ENCODE data around the gene MARS1. TPM values are rescaled to one million over a fixed set of nuclear protein-coding genes. Genes with fewer than 3 reads are reported as not detected.
A peak's percentile ranks its signal among the peaks of the same experiment; 100 is the strongest.
"Not testable (repeated sequence)": the region's sequence is repeated elsewhere in the genome, so short reads cannot be mapped to it uniquely, and the experiment has no call there.

Gene MARS1
- total RNA-seq: 131 and 146 TPM in 2 replicates
- 283 TPM for polyA plus RNA-seq (2012)

DNA sequence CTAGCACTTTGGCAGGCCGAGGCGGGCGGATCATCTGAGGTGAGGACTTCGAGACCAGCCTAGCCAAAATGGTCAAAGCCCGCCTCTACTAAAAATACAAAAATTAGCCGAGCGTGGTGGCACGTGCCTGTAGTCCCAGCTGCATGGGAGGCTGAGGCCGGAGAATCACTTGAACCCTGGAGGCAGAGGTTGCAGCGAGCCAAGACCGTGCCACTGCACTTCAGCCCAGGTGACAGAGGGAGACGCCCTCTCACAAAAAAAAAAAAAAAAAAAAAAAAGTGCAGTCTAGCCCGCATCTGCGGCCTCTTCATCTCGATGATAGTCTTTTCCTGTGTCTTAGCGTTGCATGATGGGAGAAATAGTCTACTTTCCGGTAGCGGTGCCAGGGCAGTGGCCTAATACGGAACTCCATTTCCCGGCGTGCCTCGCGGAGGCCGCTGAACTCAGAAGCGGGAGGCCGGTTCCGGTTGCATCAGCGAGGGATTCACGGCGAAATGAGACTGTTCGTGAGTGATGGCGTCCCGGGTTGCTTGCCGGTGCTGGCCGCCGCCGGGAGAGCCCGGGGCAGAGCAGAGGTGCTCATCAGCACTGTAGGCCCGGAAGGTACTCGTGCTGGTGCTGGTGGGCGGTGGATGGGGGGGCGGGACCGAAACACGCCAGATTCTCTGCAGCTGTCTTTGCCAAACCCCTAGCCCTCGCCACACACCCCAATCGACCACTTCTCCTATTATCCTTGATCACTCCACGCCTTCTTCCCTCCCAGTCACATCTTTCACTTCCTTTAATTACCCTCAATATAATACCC, at the start of gene MARS1:
TSS of gene MARS1 (plus strand) at position 472 of the 805 bp plus-strand sequence. CDS start at position 495, 23 bp downstream.
- peak; percentile 97 for DNase-seq (ENCODE audit: low read depth)

DNA sequence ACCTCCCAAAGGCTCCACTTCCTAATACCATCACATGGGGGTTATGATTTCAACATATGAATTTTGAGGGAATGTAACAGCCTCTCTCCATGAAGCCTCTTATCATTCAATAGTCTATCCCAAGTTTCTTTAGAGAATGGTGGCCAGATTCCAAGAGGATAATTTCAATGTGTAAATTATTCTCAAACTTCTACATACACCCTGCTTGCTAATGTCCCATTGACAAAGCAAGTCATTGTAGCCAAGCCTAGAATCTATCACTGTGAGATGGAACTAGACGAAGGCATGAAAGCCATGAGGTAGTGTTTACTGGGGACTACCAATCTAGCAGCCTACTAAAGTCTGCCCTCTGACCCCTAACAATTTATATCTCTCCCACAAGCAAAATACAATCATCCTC, 49.5 kb upstream of the MARS1 start:
- DNase-seq (ENCODE audit: low read depth): no peak

DNA sequence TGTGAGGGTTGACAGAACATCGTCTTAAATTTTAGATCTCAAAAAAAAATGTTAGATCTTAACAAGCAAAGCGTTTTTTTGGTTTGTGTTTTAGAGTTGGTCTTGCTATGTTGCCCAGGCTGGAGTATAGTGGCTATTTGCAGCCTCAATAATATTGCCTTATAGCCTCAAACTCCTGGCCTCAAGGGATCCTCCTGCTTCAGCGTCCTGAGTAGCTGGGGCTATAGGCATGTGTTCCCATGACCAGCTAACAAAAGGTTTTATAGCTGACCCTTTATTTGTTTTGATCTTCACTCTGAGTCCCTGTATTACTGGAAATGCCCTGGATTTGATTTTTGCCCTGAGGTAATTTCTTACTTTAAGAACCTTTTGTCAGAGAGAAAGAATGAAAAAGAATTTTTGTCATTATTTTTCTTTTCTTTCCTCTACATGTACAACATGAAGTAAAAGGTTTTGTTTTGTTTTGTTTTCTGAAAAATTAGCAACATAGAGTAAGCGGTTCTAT, 48.1 kb upstream of the MARS1 start:
- DNase-seq (ENCODE audit: low read depth): no peak

- not testable (repeated sequence) for DNase-seq (ENCODE audit: low read depth)
These were observed 46.5 kb upstream of the MARS1 start for GRCh38 chr12:57441393-57441792.

- DNase-seq (ENCODE audit: low read depth): no peak
These were observed 45.9 kb upstream of the MARS1 start for GRCh38 chr12:57441846-57442427.

DNA sequence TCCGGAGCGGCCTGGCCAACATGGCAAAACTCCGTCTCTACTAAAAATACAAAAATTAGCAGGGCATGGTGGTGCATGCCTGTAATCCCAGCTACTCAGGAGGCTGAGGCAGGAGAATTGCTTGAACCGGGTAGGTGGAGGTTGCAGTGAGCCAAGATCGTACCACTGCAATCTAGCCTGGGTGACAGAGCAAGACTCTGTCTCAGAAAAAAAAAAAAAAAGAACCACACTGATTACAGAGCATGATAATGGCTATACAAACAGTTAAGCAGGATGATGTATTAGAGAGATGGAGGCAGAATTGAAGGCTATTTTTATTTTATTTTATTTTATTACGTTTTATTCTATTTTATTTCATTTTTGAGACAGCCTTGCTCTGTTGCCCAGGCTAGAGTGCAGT, 43.5 kb upstream of the MARS1 start:
- not testable (repeated sequence) for DNase-seq (ENCODE audit: low read depth)

DNA sequence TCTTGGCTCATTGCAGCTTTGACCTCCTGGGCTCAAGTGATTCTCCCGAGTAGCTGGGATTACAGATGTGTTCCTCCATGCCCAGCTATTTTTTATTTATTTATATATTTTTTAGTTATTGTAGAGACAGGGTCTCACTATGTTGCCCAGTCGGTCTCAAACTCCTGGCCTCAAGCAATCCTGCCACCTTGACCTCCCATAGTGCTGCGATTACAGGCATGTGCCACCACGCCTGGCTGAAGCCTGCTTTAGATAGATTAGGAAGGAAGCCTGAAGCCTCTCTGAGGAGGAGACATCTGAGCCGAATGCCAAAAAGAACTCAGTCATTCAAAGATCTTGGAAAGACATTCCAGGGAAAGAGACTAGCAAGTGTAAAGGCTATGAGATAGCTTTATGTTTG, 43.1 kb upstream of the MARS1 start:
- DNase-seq (ENCODE audit: low read depth): no peak

DNA sequence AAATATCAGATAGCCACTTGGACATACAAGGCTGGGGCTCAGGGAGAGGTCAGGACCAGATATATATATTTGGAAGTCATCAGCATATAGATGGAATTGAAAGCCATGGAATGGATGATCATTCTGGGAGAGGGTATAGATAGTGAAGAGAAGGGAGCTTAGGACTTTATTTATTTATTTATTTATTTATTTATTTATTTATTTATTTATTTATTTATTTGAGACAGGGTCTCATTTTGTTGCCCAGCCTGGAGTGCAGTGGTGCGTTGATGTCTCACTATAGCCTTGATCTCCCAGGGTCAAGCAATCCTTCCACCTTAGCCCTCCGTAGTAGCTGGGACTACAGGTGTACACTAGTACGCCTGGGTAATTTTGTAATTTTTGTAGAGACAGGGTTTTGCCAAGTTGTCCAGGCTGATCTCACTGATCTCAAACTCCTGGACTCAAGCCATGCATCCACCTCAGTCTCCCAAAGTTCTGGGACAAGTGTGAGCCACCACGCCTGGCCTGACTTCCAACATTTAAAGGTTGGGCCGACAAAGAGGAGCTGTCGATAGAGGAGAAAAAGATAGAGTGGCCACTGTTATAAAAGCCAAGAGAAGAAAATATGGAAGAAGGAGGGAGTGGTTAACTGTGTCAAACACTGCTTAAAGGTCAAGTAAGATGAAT, 41.4 kb upstream of the MARS1 start:
- no peak for DNase-seq (ENCODE audit: low read depth)

DNA sequence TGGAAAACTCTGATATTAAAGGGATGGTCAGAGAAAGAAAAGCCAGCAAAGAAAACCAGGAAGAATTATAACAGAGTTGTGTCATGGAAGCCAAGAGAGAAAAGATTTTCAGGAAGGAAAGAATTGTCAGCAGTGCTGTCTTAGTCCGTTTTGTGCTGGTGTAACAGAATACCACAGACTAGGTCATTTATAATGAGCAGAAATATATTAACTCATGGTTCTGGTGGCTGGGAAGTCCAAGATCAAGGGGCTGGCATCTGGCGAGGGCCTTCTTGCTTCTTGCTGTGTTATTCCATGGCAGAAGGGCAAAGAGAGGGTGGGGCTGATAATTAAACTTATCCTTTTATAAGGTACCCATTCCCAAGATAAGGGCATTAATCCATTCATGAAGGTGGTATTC, 39.2 kb upstream of the MARS1 start:
- no peak for DNase-seq (ENCODE audit: low read depth)

DNA sequence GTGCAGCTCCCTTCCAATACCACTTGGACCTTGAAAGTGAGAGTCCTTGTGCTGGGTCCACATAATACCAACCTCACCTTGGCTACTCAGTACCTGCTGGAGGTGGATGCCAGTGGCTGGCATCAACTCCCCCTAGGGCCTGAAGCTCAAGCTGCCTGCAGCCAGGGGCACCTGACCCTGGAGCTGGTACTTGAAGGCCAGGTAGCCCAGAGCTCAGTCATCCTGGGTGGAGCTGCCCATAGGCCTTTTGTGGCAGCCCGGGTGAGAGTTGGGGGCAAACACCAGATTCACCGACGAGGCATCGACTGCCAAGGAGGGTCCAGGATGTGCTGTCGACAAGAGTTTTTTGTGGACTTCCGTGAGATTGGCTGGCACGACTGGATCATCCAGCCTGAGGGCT, 38.5 kb upstream of the MARS1 start:
- no peak for DNase-seq (ENCODE audit: low read depth)

DNA sequence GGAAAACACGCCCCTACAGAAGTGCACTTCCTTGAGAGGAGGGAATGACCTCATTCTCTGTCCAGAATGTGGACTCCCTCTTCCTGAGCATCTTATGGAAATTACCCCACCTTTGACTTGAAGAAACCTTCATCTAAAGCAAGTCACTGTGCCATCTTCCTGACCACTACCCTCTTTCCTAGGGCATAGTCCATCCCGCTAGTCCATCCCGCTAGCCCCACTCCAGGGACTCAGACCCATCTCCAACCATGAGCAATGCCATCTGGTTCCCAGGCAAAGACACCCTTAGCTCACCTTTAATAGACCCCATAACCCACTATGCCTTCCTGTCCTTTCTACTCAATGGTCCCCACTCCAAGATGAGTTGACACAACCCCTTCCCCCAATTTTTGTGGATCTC, 37.8 kb upstream of the MARS1 start:
- no peak for DNase-seq (ENCODE audit: low read depth)

DNA sequence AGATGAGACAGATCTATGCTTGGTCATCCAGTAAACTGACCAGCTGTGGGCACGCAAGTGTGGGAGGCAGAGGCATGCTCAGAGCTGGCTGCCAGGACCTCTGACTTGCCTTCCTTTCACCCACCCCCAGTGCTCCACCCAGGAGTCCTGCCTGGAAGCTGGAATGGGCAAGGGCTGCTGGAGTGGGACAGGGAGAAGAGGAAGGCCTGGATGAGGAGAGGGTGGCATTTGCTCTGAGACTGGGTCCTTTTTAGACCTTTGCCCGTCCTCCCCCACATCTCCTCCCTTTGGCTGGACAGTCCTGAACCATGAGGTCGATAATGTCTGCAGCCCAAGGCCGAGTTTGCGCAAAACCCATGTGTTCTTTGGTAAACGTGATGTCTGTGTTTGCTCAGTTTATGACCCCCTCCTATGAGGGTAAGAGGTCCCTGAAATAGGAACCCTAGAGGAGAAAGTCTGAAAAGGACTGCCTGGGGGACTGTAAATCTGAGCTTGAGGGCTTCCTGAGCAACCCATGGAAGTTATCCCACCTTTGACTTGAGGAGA, 36.6 kb upstream of the MARS1 start:
- DNase-seq (ENCODE audit: low read depth): peak; percentile 59

DNA sequence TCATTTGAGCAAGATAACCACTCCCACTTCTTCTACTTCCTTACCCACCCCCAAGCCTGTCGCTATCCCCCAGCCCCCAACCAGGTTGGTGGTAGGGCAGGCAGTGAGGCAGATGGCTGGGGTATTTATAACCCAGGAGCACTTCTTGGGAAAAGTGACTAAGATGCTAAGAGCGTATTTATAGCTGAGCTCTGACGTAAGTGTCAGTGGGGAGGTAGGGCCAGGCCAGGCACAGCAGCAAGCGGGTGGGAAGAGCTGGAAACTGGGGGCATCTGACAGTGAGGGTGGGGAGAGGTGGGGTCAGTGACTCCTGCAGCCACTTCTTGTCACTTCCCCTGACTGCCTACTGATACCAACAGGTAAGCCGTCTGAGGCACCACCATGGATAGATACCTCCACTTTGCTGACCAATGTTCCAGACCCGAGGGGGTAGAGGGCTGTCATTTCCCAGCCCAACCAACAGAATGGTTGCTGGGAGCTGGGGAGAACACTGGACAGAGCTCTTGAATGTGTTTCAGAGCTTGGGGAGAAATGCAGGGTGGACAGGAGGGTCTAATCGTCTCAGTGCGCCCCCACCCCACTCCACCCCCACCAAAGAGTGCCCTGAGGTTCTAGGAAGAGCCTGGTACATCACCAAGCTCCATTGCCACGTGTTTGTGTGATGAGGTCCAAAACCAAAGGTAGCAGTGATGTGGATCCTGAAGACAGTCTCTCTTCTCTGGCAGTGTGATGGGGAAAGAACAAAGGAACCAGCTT, 35.5 kb upstream of the MARS1 start:
- DNase-seq (ENCODE audit: low read depth): peak; percentile 94

- peak; percentile 88 for DNase-seq (ENCODE audit: low read depth)
These were observed 34.8 kb upstream of the MARS1 start for GRCh38 chr12:57452937-57453509.

DNA sequence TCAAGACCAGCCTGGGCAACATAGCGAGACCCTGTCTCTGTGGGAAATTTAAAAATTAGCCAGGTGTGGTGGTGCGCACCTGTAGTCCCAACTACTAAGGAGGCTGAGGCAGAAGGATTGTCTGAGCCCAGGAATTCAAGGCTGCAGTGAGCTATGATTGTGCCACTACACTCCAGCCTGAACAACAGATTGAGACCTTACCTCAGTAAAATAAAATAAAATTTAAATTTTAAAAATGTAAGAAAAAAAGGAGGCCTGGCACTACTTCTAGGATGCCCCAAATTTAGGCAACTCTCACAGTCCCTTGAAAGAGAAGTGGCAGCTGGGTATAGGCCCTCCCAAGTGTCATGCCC, 33.7 kb upstream of the MARS1 start:
- no peak for DNase-seq (ENCODE audit: low read depth)

- peak; percentile 97 for DNase-seq (ENCODE audit: low read depth)
These were observed 33.1 kb upstream of the MARS1 start, which contains the start of gene INHBE for GRCh38 chr12:57454566-57455373. TSS of gene INHBE (plus strand) at chr12:57455307. CDS start at chr12:57455537, 230 bp downstream.

DNA sequence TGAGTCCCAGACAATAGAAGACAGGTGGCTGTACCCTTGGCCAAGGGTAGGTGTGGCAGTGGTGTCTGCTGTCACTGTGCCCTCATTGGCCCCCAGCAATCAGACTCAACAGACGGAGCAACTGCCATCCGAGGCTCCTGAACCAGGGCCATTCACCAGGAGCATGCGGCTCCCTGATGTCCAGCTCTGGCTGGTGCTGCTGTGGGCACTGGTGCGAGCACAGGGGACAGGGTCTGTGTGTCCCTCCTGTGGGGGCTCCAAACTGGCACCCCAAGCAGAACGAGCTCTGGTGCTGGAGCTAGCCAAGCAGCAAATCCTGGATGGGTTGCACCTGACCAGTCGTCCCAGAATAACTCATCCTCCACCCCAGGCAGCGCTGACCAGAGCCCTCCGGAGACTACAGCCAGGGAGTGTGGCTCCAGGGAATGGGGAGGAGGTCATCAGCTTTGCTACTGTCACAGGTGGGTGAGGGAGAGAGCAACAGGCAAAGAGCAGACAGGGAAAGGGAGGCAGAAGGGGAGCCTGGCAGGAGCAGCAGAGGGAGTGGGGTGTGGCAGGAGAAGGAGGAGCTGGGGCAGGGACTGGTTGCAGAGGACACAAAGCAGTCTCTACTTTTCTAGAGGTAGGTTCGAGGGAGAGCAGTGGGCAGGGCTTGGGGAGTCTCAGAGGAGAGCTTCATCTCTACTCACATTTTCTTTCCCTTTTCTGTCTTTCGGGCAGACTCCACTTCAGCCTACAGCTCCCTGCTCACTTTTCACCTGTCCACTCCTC, 32.3 kb upstream of the MARS1 start:
- peak; percentile 79 for DNase-seq (ENCODE audit: low read depth)

- peak; percentile 59 for DNase-seq (ENCODE audit: low read depth)
These were observed 31.6 kb upstream of the MARS1 start for GRCh38 chr12:57456145-57456700.
